K562 (cell line): Measurements from ENCODE around the gene FADS6. TPM values are rescaled to one million over a fixed set of nuclear protein-coding genes. Genes with fewer than 3 reads are reported as not detected.

ENCODE experiments used
- CBX3 ChIP-seq, 2 experiments: IDR thresholded peaks; 1 replicate in 1 of 2; 2 replicates in 1 of 2; pipeline ENCODE4 v1.6.1; 2012; ENCODE audit warnings: inconsistent platforms in 2 of 2, low read length in 2 of 2, borderline replicate concordance in 1 of 2, control low read depth in 1 of 2
- CSDE1 ChIP-seq, 2 experiments: fragments of 450-650 bp; IDR thresholded peaks; 2 replicates each; pipeline ENCODE4 v1.6.1; 2016; ENCODE audit warnings: mild to moderate bottlenecking in 1 of 2
- EP400 ChIP-seq: fragments of 450-650 bp; IDR thresholded peaks from 2 replicates; pipeline ENCODE4 v1.6.1; 2017; ENCODE audit warnings: antibody characterized with exemption, mild to moderate bottlenecking, moderate library complexity
- HMBOX1 ChIP-seq: sonication (generic); IDR thresholded peaks from 2 replicates; pipeline ENCODE4 v1.6.1; 2016
- MAZ ChIP-seq, 2 experiments: fragments of 450-650 bp in 1 of 2; sonication (generic) in 1 of 2; formaldehyde crosslinking; IDR thresholded peaks in 1 of 2; conservative IDR thresholded peaks in 1 of 2; 2 replicates each; pipeline versions ENCODE4 v1.4.0 to v1.5.0; 2020; ENCODE audit warnings: mild to moderate bottlenecking in 1 of 2, missing genetic modification reagents in 1 of 2
- MBD1 ChIP-seq: fragments of 250-450 bp; sonication (Bioruptor Pico); IDR thresholded peaks from 2 replicates; pipeline ENCODE4 v1.8.0; 2022; ENCODE audit warnings: inconsistent platforms
- MNT ChIP-seq, 2 experiments: fragments of 450-650 bp; conservative IDR thresholded peaks; 2 replicates each; pipeline ENCODE4 v1.6.1; 2017; ENCODE audit warnings: mild to moderate bottlenecking in 2 of 2, moderate library complexity in 2 of 2
- NCOA2 ChIP-seq, 2 experiments: fragments of 450-650 bp; IDR thresholded peaks; 2 replicates each; pipeline ENCODE4 v1.6.1; 2018; ENCODE audit warnings: mild to moderate bottlenecking in 2 of 2, moderate library complexity in 1 of 2; ENCODE audit not compliant: partially characterized antibody in 2 of 2
- NFE2 ChIP-seq: IDR thresholded peaks from 2 replicates; pipeline ENCODE4 v1.6.1; 2014; ENCODE audit warnings: antibody characterized with exemption, low read depth
- POLR2B ChIP-seq: fragments of 450-650 bp; IDR thresholded peaks from 2 replicates; pipeline ENCODE4 v1.6.1; 2018; ENCODE audit warnings: low read depth; ENCODE audit not compliant: partially characterized antibody
- RFX5 ChIP-seq: IDR thresholded peaks from 2 replicates; pipeline ENCODE4 v1.6.1; 2011; ENCODE audit warnings: low read depth, mild to moderate bottlenecking, improper control_type of control experiment, low read length
- TSHZ1 ChIP-seq: fragments of 250-450 bp; sonication (Bioruptor Pico); IDR thresholded peaks from 2 replicates; pipeline ENCODE4 v1.4.0; 2020; ENCODE audit warnings: mild to moderate bottlenecking, moderate library complexity
- ZFP1 ChIP-seq: fragments of 450-650 bp; formaldehyde crosslinking; IDR thresholded peaks from 2 replicates; pipeline ENCODE4 v1.4.0; 2020; ENCODE audit warnings: mild to moderate bottlenecking, mixed read lengths
- ZNF134 ChIP-seq: fragments of 250-450 bp; sonication (Bioruptor Pico); conservative IDR thresholded peaks from 2 replicates; pipeline ENCODE4 v1.4.0; 2020
- ZNF174 ChIP-seq: fragments of 250-450 bp; sonication (Bioruptor Pico); IDR thresholded peaks from 2 replicates; pipeline ENCODE4 v1.4.0; 2020; ENCODE audit warnings: mild to moderate bottlenecking
- ZNF586 ChIP-seq: fragments of 450-650 bp; formaldehyde crosslinking; conservative IDR thresholded peaks from 2 replicates; pipeline ENCODE4 v1.4.0; 2020; ENCODE audit warnings: mild to moderate bottlenecking, moderate library complexity
- ZNF644 ChIP-seq: fragments of 200-800 bp; sonication (Bioruptor generic); IDR thresholded peaks from 2 replicates; pipeline ENCODE4 v1.6.1; 2016; ENCODE audit warnings: low read depth, missing genetic modification characterization, missing compliant biosample characterization
- polyA plus RNA-seq, 8 experiments: library from polyadenylated mRNA; depleted of rRNA in 4 of 8; stranded (reverse) in 5 of 8; unstranded in 3 of 8; fragments of >200 nt; fragmentation: Nextera tagmentation in 2 of 8; fragmentation: Illumina TruSeq in 1 of 8; extraction: Ambion mirVana in 2 of 8; extraction: Trizol in 1 of 8; gene quantifications; 2 replicates each; pipeline versions ENCODE4 v1.2.1 to v1.2.3, GENCODE V29; 2011 to 2014; ENCODE audit warnings: inconsistent platforms in 1 of 8, missing spikeins in 1 of 8
- total RNA-seq, 7 experiments: library from RNA; depleted of rRNA in 6 of 7; stranded (reverse); fragments of >200 nt in 6 of 7; fragmentation: Illumina TruSeq in 2 of 7; extraction: Trizol in 2 of 7; gene quantifications; 2 replicates each; pipeline versions ENCODE4 v1.2.1 to v1.2.3, GENCODE V29; 2011 to 2021; ENCODE audit warnings: low replicate concordance in 1 of 7

Gene FADS6
- total and polyA plus RNA-seq, 9 of the 15 experiments (the other 6 are each of a cell fraction or from before 2014, with no cell fraction given): 0.18 to 0.22 TPM; not detected in 7

- no peak for TF ChIP-seq MBD1 (CRISPR knock-in tag)
- TF ChIP-seq MNT (conservative IDR thresholded peaks at IDR 0.05): 0 out of 4 replicates have a peak, but pooled peaks of 1 of the 2 experiments have one; percentile 27
- TF ChIP-seq NFE2: peak; percentile 95
- TF ChIP-seq MAZ (CRISPR knock-in tag; conservative IDR thresholded peaks at IDR 0.05 in 1 of 2, IDR thresholded peaks at IDR 0.05 in 1 of 2): 0 out of 4 replicates have a peak, but pooled peaks of 1 of the 2 experiments have one; percentile 53
- no peak for TF ChIP-seq ZNF586 (CRISPR knock-in tag)
- TF ChIP-seq NCOA2 (IDR thresholded peaks at IDR 0.05; ENCODE audit: partially characterized antibody in 2 of 2): no peak
- TF ChIP-seq CBX3 (IDR thresholded peaks at IDR 0.05; ENCODE audit: borderline replicate concordance in 1 of 2, low read length in 2 of 2): no peak
- TF ChIP-seq CSDE1 (IDR thresholded peaks at IDR 0.05): no peak
- 0 out of 2 replicates have a peak, but pooled peaks have one; percentile 22 for TF ChIP-seq TSHZ1 (CRISPR knock-in tag)
- TF ChIP-seq ZNF644 (tag): peak; percentile 94
- TF ChIP-seq ZNF174: no peak
- no peak for TF ChIP-seq ZFP1 (CRISPR knock-in tag)
- TF ChIP-seq ZNF134: 0 out of 2 replicates have a peak, but pooled peaks have one; percentile 24
- 0 out of 2 replicates have a peak, but pooled peaks have one; percentile 24 for TF ChIP-seq HMBOX1
- peak; percentile 53 for TF ChIP-seq EP400
- TF ChIP-seq RFX5: no peak
- no peak for TF ChIP-seq POLR2B
These were observed 17.3 kb downstream of the FADS6 start (continued) for GRCh38 chr17:74875977-74876593.
